PC-9 (cell line): Measurements from ENCODE around the gene TCF12. TPM values are rescaled to one million over a fixed set of nuclear protein-coding genes. Genes with fewer than 3 reads are reported as not detected.

Experiments
- BruUV-seq: library from RNA; stranded (reverse); fragments of 400-500 nt; replicated peaks from 2 replicates; lab custom pipeline; 2021; lab: Mats Ljungman, UMichigan
- CTCF ChIA-PET: fragments of 300-600 bp; sonication (Branson Sonifier 250); formaldehyde crosslinking; loops from one replicate; lab custom pipeline; 2022; ENCODE audit warnings: antibody characterized with exemption; lab: Charles Lee
- POLR2A ChIA-PET: fragments of 300-600 bp; sonication (Branson Sonifier 250); formaldehyde crosslinking; loops from one replicate; lab custom pipeline; 2022; ENCODE audit warnings: antibody characterized with exemption; ENCODE audit not compliant: unreplicated experiment; lab: Charles Lee
- DNase-seq, 2 experiments: peaks; one replicate each; pipeline versions ENCODE4 v3.0.0 to v3.0.0-alpha.2; 2015 to 2022; ENCODE audit warnings: mixed read lengths in 1 of 2
- H2AFZ ChIP-seq: fragments of 200-600 bp; sonication (generic); 2 replicates; pipeline ENCODE4 v1.8.1; 2017; ENCODE audit warnings: antibody characterized with exemption
- H3F3A ChIP-seq: fragments of 200-600 bp; sonication (generic); 2 replicates; pipeline ENCODE4 v1.8.1; 2017; ENCODE audit warnings: antibody characterized with exemption, mild to moderate bottlenecking, low read depth; ENCODE audit not compliant: insufficient read depth
- H3K27ac ChIP-seq: fragments of 200-600 bp; sonication (generic); 2 replicates; pipeline ENCODE4 v1.6.1; 2016; ENCODE audit warnings: mixed run types
- H3K27me3 ChIP-seq: fragments of 200-600 bp; sonication (generic); 2 replicates; pipeline ENCODE4 v1.6.1; 2016; ENCODE audit warnings: low read depth, mixed run types; ENCODE audit not compliant: insufficient read depth
- H3K36me3 ChIP-seq: fragments of 200-600 bp; sonication (generic); 2 replicates; pipeline ENCODE4 v1.6.1; 2016; ENCODE audit warnings: low read depth, mixed run types
- H3K4me1 ChIP-seq: fragments of 200-600 bp; sonication (generic); replicated peaks from 2 replicates; pipeline ENCODE4 v1.6.1; 2016; ENCODE audit warnings: mixed run types; ENCODE audit not compliant: insufficient read depth
- H3K4me2 ChIP-seq: fragments of 200-600 bp; sonication (generic); 2 replicates; pipeline ENCODE4 v1.6.1; 2017; ENCODE audit warnings: mixed run types
- H3K4me3 ChIP-seq: fragments of 200-600 bp; sonication (generic); 2 replicates; pipeline ENCODE4 v1.6.1; 2016; ENCODE audit warnings: mixed run types
- H3K79me2 ChIP-seq: fragments of 200-600 bp; sonication (generic); 2 replicates; pipeline ENCODE4 v1.6.1; 2017; ENCODE audit warnings: low read depth, mixed run types
- H3K9me2 ChIP-seq: fragments of 200-600 bp; sonication (generic); 2 replicates; pipeline ENCODE4 v1.8.1; 2017; ENCODE audit warnings: mild to moderate bottlenecking; ENCODE audit not compliant: insufficient read depth
- H3K9me3 ChIP-seq: fragments of 200-600 bp; sonication (generic); 2 replicates; pipeline ENCODE4 v1.8.1; 2016; ENCODE audit warnings: low read depth; ENCODE audit not compliant: insufficient read depth
- H4K20me1 ChIP-seq: fragments of 200-600 bp; sonication (generic); 2 replicates; pipeline ENCODE4 v1.8.1; 2017; ENCODE audit not compliant: insufficient read depth
- CTCF ChIP-seq: fragments of 200-600 bp; sonication (generic); conservative IDR thresholded peaks from 2 replicates; pipeline ENCODE4 v1.6.1; 2017; ENCODE audit warnings: mixed run types, antibody characterized with exemption, mild to moderate bottlenecking, moderate library complexity
- EZH2 ChIP-seq: fragments of 200-600 bp; sonication (generic); IDR thresholded peaks from 2 replicates; pipeline ENCODE4 v1.8.0; 2017; ENCODE audit warnings: antibody characterized with exemption, low read depth
- intact Hi-C: fragments of 100-400 bp; cut with micrococcal nuclease; formaldehyde crosslinking; loops from one replicate; pipeline ENCODE4 v1.10.0; 2022; ENCODE audit not compliant: unreplicated experiment
- total RNA-seq: library from RNA; stranded (reverse); gene quantifications from 2 replicates; pipeline ENCODE4 v1.2.3, GENCODE V29; 2021

Gene TCF12
- total RNA-seq, 1 experiment from 2014 or later = 60.1 TPM

GRCh38 chr15:56959318-56959648 lies 40.8 kb downstream of the TCF12 start:
- CTCF ChIA-PET = no interaction called here
- no peaks in the 10 kb centered on the region for H3K36me3 ChIP-seq
- no peak overlapping the region for H3K4me3 ChIP-seq
- no peaks in the 10 kb centered on the region for H3K27me3 ChIP-seq
- BruUV-seq = no TSS peak
- peaks cover 9% of the 10 kb centered on the region; the same call in 1 of the 2 replicates for H3K79me2 ChIP-seq
- no peaks in the 10 kb centered on the region for H3K9me3 ChIP-seq
- TF ChIP-seq EZH2 (no peak), CTCF (no peak)
- POLR2A ChIA-PET = no interaction called here
- H3K4me1 ChIP-seq = no peaks in the 10 kb centered on the region
- no peak for DNase-seq
- no peak overlapping the region for H3K4me2 ChIP-seq
- H3K27ac ChIP-seq = no peak overlapping the region
- intact Hi-C loops = no loop called here
- no peaks in the 10 kb centered on the region for H4K20me1 ChIP-seq
- H3F3A ChIP-seq = no peaks in the 10 kb centered on the region
- H3K9me2 ChIP-seq = no peaks in the 10 kb centered on the region
- H2AFZ ChIP-seq = no peak overlapping the region

GRCh38 chr15:56960116-56960515 lies 41.7 kb downstream of the TCF12 start:
- POLR2A ChIA-PET = no interaction called here

GRCh38 chr15:56963126-56963525 lies 44.7 kb downstream of the TCF12 start:
- DNase-seq = no peak
- CTCF ChIA-PET = interaction anchor here (0.6 kb wide), 1 partner anchor 66 kb away, joined by 3 read pairs; no protein-coding TSS in a partner anchor
- Histone ChIP-seq H3K9me3 (no peaks in the 10 kb centered on the region), H3K36me3 (no peaks in the 10 kb centered on the region), H3K27ac (no peak overlapping the region), H3K4me1 (peaks cover 1% of the 10 kb centered on the region; the same call in 1 of the 2 replicates), H2AFZ (no peak overlapping the region), H3K9me2 (no peaks in the 10 kb centered on the region), H3K27me3 (no peaks in the 10 kb centered on the region), H3K79me2 (peaks cover 18% of the 10 kb centered on the region), H3K4me3 (no peak overlapping the region), H3F3A (no peaks in the 10 kb centered on the region), H4K20me1 (no peaks in the 10 kb centered on the region), H3K4me2 (no peak overlapping the region)
- POLR2A ChIA-PET = no interaction called here
- BruUV-seq = no TSS peak
- TF ChIP-seq EZH2 (no peak), CTCF (no peak)
- intact Hi-C loops = no loop called here

More at GRCh38 chr15:56960116-56960515, 41.7 kb downstream of the TCF12 start:
- no peak for TF ChIP-seq CTCF
- TF ChIP-seq EZH2 = no peak
- no peaks in the 10 kb centered on the region for H3K27me3 ChIP-seq
- no peaks in the 10 kb centered on the region for H3K4me1 ChIP-seq
- H3F3A ChIP-seq = no peaks in the 10 kb centered on the region
- H3K4me3 ChIP-seq = no peak overlapping the region
- BruUV-seq = no TSS peak
- intact Hi-C loops = no loop called here
- no peaks in the 10 kb centered on the region for H3K36me3 ChIP-seq
- no peak overlapping the region for H3K27ac ChIP-seq
- no peak for DNase-seq
- H2AFZ ChIP-seq = no peak overlapping the region
- CTCF ChIA-PET = no interaction called here
- no peaks in the 10 kb centered on the region for H3K9me3 ChIP-seq
- no peaks in the 10 kb centered on the region for H3K9me2 ChIP-seq
- H4K20me1 ChIP-seq = no peaks in the 10 kb centered on the region
- no peak overlapping the region for H3K4me2 ChIP-seq
- peaks cover 9% of the 10 kb centered on the region; the same call in 1 of the 2 replicates for H3K79me2 ChIP-seq
